Stimulated activated CD8-positive, alpha-beta memory T cell treated with anti-CD3 and anti-CD28 coated beads, Interleukin-4, amount 100 ng/mL, for 1 hour (primary cell): ENCODE measurements around the gene ALKBH8.
"Not testable (repeated sequence)": the region's sequence is repeated elsewhere in the genome, so short reads cannot be mapped to it uniquely, and the experiment has no call there.

ENCODE experiments used
- DNase-seq, 2 donors: peaks; one replicate each; pipeline ENCODE4 v3.0.0-alpha.2; 2020; ENCODE audit warnings: low read depth in 2 of 2, low spot score in 1 of 2

The ALKBH8 gene

DNA sequence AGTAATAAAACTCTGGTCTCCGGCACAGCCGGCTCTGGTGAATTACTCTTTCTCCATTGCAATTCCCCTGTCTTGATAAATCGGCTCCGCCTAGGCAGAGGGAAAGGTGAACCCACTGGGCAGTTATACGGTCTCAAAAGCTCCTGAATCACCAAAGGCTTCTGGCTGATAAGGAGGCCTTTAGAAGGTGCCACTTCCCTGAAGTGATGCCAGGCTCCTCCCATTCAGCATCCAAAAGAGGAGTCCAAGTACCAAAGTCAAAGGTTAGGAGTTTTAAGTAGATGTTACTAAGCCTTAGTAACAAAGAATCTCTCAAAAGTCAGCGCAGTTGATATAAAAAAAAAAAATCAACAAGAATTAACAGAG lies 11.8 kb upstream of the ALKBH8 start:
- no peak for DNase-seq

DNA sequence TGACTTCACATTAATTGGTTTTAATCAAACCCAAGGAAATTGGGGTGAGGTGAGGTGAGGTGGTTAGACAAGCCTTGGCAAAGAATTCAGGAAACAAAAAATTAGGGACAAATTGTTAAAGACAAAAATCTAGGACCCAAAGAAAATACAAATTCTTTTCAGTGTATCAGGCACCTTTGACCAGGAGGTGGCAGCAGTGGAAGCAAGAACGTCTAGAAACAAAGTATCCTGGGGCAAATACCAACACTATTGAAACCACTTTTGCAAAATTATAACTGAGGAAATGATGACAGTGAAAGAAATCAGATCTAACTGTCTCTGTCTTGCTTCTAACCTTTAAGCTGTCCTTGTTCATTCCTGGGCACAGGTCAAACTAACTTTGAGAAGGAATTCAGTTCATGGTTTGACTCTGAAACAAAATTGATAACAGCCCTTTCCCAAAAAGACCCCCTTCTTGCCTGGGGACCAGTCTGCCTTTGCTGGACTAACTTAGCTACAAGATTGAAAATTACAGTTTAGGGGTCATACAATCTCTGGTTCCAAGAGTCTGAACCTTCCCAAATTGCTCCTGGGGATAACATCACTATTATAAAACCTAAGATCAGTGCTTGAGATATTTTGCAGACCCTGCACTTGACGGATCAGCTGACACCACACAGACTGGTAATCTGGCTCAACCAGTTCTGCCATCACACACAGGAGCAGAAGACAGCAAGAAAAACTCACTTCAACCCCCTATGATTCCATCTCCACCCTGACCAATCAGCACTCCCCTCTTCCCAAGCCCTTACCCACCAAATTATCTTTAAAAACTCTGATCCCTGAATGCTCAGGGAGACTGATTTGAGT lies 11.2 kb upstream of the ALKBH8 start:
- DNase-seq = peak in 1 of 2 donors; percentile 35

DNA sequence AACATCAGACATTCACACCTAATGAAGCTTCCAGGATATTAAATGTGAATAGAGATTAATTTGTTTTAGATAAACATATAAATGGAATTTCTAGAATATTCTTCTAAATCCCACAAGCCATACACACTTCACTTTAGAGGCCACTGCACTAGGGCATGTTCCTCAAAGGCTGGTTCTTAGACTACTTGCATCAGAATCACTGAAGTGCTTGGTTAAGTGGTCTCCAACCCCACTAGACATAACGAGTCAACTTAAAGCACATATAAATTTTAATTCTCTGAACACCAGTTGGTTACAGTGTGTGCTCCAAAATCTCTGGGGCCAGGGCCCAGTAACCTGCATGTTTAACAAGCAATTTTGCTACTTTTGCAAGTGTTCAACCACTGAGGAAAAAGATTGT lies 7.9 kb upstream of the ALKBH8 start:
- DNase-seq = no peak

DNA sequence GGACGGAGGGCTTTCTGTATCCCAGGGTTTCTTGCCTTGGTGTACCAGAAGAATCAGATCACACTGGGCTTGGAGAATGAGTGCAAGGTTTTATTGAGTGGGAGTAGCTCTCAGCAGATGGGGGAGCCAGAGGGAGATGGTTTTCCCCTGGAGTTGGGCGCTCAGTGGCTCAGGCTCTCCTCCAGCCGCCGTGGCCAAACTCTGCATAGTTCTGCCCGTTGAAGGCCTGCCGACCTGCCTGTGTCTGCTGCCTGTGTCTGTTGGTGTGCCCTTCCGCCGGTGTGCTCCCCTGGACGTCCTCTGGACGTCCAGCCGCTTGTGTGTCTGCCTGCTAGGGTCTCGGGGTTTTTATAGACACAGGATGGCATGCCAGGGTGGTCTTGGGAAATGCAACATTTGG lies 4.5 kb upstream of the ALKBH8 start:
- no peak for DNase-seq

DNA sequence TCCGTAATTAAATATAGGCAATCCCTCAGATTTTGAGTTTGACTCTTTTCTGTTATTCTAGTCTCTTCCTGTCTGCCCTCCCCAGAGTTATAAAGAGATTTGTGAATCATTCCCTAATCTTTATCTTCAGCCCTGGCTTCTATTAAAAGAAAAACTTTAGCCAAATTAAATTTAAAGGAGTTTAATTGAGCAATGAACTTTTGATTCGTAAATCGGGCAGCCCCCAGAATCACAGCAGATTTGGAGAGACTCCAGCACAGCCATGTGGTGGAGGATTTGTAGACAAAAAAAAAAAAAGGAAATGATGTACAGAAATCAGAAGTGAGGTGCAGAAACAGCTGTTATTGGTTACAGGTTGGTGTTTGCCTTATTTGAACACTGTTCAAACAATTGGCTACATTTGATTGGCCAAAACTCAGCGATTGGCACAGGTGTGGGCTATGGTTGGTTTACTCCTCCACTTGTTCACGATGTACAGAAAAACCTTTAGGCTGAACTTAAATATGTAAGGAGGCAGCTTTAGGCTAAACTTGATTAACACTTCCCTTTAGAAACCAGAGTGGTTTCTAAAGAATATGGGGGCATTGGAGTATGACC lies 2.3 kb upstream of the ALKBH8 start:
- DNase-seq = no peak

DNA sequence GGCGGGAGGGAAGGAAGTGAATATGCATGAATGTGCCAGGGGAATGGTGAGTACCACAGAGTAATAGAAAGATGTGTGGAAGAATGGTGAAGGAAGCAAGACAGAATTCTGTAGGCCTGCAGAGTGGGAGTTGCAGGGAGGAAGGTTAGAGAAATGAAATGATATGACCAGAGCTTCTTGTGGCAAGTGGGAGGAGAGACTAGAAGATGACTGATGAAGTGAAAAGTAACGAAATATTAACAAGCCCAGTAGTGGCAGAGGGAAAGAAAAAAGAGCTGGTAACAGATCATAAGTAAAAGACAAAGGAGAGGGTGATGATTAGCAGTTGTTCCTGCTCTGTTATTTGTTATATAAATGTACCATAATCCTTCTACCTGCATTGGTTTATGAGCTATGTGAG lies 1.0 kb upstream of the ALKBH8 start:
- no peak for DNase-seq

DNA sequence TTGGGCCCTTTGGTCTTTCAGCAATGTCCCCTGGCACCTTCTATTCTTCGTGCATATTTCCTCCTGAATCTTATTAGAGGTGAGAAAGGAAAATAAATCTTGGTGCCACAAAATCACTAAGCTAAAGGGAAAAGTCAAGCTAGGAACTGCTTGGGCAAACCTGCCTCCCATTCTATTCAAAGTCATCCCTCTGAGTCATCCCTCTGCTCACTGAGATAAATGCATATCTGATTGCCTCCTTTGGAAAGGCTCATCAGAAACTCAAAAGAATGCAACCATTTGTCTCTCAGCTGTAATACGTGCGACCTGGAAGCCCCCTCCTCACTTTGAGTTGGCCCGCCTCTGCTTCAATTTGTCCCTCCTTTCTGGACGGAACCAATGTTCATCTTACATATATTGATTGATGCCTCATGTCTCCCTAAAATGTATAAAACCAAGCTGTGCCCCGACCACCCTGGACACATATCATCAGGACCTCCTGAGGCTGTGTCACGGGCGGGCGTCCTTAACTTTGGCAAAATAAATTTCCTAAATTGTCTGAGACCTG lies 493 bp upstream of the ALKBH8 start:
- DNase-seq = not testable (repeated sequence)

DNA sequence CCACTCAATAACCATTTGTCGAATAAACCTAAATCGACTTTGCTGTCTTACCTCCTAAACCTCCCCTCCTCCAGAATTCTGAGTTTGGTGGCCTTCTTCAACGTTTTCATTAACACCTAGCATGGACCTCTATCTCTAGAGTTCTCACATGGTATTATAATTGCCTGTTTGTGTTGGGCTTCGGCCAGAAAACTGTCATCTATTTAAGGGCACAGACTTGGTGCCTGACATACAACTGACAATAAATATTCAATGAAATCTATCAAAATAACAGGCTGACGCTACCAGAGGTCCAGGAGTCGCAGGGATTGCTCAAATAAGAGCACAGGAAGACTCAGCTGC lies 687 bp downstream of the ALKBH8 start:
- DNase-seq = no peak

DNA sequence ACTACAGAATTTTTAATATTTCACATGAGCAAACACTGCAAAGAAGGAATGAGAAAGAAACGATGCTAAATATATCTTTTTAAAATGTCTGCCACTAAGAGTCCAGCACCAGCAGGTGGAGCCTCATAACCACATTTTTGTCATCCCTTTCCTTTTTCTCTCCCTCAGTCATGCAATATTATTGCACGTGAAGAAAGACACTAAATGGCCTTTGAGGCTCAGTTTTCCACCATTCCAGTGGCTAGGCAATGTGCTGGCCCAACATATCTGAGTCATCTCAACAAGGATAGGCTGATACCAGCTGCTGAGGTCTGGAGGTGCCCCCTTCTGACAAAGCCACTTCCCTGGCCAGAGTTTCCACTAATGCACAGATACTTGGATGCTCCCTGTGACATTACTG lies 1.8 kb downstream of the ALKBH8 start:
- DNase-seq = no peak

DNA sequence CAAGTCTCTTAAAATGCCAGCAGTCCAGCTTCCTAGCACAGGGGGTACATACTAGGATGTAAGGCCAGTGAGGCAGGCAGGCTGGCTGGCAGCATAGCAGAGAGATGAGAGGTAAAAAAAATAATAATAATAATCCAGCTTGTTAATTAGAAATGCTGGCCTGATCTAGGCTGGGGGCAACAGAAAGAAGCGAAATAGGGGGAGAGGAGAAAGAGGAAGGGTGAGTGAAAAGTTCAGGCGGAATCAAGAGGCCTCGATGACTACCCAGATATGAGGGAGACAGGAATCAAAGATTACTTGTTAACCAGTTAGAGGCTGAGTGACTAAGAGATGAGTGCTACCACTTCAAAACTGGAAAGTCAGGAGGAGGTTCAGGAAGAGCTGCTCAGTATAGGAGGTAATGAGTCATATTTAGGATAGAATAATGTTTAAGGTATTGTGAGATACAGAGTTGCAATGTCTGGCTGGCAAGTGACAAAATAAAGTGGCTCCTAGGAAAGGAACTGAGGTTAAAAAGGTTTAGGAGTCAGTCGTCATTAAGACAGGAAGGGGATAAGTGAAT lies 2.8 kb downstream of the ALKBH8 start:
- DNase-seq = no peak

DNA sequence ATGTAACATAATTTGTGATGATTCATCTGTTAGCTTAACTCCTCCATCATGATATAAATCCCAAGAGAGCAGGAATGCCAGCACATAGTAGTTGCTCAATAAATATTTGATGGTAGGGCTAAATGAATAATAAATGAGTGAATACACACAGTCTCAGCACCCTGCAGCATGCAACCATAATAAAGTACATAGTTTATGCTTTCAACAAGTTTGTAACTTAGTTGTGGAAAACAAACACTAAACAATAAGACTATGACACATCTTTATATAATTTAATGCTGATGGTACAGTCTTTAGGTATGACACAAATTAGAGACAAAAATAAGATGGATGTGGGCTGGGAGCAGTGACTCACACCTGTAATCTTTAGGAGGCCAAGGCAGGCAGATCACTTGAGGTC lies 3.8 kb downstream of the ALKBH8 start:
- no peak for DNase-seq

DNA sequence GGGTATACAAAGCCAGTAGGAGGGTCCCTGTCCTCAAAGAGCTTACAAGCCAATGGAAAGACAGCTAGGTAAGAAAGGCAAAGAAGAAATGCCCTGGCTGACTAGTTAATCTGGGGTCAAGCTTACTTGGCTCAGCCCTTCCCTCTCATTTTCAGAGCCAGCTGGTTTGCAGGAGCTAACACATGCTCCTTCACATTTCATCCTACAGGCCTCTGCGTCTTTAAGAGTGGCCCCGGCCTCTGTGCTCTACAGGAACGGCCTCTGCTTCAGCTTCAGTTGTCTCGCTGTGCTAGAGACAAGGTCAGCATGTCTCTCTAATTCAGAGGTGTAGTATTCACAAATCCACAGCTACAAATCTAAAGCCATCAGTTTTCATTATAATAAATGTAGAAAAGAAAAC lies 15.2 kb downstream of the ALKBH8 start:
- no peak for DNase-seq

DNA sequence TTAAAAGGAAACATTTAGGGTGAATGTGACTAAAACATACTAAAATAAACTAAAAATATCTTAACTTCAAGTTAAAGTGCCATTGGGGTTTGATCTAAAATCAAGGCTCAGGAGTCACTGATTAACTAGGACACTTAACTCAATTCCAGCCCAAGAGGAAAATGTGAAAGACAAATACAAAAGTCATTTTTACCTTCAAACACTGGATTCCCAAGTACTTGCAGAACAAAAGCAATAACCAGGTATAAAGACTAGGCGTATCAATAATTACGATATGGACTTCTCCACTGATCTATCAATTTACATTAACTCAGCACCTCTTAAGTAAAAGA lies 15.6 kb downstream of the ALKBH8 start:
- DNase-seq = no peak

DNA sequence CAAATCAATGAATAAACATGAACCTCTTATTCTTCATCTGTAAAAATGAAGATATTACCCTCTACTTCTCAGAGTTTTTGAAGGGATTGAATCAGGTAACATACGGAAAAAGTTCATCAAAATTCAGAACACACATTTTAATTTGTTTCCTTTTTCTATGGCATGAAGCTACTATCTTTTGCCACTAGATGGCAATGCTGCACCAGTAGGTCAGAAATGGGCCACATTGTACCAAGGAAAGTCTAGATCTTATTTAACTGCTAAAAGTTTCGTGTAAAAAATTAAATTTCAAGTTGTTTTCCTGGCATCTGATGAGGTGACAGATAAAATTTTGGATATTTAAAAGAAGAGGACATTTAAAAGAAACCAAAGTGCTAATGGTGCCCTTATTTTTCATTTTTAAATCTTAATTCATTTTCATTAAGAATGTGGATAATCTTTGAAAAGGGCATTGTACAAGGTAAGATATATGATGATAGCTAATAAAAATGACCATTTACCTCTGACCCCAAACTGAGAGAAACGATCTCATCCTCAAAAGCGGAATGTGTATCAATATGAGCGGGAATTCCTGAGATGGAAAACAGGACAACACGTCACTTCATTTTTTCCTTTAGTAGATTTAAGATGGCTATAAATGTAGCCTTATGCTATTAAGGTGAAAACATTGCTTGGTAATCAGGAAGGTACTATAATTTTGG lies 16.1 kb downstream of the ALKBH8 start:
- DNase-seq = no peak

DNA sequence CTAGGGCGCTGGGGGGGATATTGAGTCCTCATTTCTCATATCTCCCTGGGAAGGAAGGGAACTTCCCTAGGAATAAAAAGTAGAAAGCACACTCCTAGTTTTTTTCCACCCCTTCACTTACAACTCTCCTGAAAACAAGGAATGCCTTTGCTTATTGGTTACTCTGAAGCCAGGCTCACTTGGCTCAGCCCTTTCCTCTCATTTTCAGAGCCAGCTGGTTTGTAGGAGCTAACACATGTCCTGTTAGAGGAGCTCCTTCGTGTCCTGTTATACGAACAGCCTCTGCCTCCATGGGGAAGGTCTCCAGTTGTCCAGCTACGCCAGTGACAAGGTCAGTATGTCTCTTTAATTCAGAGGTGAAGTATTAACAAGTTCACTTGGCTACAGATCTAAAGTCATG lies 17.6 kb downstream of the ALKBH8 start:
- no peak for DNase-seq

DNA sequence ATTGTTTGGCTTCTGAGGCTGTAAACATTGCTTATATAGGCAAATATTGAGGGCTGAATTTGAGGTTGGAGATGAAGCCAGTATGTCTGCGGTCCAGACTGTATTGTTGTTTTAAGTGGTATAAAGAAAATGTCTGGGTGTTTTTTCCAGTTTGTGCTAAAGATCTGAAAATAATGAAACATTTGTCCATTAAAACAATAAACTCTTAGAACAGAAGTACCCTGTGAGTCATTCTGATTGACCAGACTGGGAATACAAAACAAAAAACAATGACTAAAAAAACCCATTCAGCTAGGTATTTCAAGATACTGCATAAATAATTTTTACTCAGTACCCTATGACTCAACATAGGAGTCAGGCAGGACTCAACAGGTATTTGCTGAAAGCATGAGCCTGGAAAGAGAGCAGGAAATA lies 20.4 kb downstream of the ALKBH8 start:
- no peak for DNase-seq

DNA sequence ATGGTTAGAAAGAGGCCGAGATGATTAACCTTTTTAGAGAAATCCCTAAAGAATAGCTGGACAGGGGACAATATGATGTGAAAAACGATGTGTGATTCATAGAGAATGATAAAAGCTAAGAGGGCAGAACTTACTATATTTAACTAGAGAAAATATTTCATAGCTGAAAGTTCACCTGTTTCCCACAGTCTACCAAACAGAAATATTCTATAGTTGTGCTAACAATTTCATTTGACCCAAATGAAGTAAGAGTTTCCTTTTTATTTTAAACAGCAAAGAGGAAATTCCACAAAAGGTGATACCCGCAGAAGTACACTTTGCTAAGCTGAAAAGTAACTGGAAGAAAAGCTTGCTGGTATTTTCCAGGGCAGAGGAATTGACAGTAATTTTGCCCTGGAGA lies 26.7 kb downstream of the ALKBH8 start:
- DNase-seq = no peak

DNA sequence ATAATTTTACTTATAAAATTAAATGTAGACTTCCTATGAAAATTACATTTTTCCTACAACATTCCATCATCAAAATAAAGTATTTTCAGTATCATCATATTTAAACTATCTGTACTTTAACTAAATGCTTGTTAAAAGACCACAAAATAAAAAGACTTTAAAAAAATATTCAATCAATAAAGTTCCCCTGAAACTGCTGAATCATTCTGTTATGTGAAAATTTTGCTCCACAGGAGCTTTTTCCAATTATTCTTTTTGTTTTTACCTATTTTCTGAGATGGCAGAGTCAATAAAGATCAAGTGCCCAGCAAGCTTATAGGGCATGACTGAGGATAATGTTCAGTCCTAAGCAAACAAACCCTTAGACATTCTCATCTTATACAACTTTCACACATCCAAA lies 27.3 kb downstream of the ALKBH8 start:
- no peak for DNase-seq

DNA sequence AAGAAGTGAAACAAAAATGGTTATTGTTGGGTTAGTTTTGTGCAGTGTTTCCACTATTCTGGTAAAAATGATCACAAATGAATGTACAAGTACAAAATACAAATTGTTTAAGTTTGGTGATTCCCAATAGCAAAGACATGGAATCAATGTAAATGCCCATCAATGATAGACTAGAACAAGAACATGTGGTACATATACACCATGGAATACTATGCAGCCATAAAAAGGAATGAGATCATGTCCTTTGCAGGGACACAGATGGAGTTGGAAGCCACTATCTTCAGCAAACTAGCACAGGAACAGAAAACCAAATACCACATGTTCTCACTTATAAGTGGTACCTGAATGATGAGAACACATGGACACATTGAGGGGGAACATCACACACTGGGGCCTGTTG lies 28.4 kb downstream of the ALKBH8 start:
- not testable (repeated sequence) for DNase-seq

DNA sequence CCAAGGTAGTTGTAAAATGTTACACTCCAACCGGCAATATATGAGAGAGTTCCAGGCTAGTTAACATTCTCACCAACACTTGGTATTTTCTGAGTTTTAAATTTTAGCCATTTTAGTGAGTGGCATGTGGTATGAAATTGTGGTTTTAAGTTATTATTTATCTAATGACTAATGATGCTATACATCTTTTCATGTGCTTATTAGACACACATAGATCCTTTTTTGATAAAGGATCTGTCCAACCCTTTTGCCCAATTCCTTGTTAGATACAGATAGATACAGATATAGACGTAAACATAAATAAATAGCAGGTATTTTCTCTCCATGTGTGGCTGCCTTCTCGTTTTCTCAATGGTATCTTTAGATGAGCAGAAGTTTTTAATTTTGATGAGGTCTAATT lies 39.3 kb downstream of the ALKBH8 start:
- no peak for DNase-seq

DNA sequence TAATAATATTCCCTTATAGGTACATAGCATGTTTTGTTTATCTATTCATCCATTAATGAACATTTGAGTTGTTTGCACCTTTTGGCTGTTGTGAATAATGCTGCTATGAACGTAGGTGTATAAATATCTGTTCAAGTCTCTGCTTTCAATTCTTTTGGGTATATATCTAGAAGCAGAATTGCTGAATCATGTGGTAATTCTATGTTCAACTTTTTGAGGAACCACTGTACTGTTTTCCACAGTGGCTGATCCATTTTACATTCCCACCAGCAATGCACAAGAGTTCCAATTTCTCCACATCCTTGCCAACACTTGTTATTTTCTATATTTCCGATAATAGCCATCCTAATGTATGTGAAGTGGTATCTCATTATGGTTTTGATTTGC lies 56.7 kb downstream of the ALKBH8 start:
- DNase-seq = no peak

DNA sequence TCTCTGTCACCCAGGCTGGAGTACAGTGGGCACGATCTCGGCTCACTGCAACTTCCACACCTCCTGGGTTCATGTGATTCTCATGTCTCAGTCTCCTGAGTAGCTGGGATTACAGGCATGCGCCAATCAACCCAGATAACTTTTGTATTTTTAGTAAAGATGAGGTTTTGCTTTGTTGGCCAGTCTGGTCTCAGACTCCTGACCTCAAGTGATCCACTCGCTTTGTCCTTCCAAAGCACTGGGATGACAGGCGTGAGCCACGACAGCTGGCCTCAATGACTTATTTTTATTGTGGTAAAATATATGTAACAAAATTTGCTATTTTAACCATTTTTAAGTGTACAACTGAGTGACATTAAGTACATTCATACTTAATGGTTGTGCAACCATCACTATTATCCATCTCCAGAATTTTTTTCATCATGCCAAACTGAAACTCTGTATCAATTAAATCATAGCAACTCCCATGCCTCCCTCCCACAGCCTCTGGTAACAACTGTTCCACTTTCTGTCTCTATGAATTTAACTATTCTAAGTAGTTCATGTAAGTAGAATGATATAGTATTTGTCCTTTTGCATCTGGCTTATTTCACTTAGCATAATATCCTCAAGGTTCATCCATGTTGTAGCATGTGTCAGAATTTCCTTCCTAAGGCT lies 57.2 kb downstream of the ALKBH8 start:
- DNase-seq = no peak
